ENCODE measurements around the gene RAMP2.

Gene RAMP2

DNA sequence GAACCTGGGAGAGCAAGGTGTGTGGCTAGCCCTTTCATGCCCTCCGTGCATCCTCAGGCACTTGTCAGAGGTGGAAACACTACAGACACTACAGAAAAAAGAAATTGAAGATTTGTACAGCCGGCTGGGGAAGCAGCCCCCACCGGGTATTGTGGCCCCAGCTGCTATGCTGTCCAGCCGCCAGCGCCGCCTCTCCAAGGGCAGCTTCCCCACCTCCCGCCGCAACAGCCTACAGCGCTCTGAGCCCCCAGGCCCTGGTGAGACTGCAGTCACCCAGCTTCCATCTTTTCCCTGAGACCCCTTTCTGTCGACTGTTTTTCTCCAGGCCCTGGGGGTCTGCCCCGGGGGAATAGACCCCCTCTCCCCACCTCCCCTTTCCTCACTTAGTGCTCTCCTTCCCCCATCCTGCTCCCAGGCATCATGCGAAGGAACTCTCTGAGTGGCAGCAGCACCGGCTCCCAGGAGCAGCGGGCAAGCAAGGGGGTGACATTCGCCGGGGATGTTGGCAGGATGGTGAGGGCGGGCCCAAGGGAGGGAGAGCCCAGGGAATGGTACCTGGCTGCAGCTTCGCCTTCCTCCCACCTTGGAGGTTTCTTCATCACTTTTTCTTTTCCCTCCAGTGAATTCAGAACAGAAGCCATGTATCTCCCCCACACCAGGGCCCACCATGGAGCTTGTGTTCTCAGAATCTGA is 35.2 kb downstream of the RAMP2 start:
- TF ChIP-seq, protein P1, sequence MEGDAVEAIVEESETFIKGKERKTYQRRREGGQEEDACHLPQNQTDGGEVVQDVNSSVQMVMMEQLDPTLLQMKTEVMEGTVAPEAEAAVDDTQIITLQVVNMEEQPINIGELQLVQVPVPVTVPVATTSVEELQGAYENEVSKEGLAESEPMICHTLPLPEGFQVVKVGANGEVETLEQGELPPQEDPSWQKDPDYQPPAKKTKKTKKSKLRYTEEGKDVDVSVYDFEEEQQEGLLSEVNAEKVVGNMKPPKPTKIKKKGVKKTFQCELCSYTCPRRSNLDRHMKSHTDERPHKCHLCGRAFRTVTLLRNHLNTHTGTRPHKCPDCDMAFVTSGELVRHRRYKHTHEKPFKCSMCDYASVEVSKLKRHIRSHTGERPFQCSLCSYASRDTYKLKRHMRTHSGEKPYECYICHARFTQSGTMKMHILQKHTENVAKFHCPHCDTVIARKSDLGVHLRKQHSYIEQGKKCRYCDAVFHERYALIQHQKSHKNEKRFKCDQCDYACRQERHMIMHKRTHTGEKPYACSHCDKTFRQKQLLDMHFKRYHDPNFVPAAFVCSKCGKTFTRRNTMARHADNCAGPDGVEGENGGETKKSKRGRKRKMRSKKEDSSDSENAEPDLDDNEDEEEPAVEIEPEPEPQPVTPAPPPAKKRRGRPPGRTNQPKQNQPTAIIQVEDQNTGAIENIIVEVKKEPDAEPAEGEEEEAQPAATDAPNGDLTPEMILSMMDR (IDR thresholded peaks at IDR 0.05; ENCODE audit: insufficient read depth, low read depth, low read length, missing control alignments) = no peak
- H3K4me3 ChIP-seq (ENCODE audit: low read depth, low read length) = no peak overlapping the region
- DNase-seq (ENCODE audit: low read depth) = no peak

DNA sequence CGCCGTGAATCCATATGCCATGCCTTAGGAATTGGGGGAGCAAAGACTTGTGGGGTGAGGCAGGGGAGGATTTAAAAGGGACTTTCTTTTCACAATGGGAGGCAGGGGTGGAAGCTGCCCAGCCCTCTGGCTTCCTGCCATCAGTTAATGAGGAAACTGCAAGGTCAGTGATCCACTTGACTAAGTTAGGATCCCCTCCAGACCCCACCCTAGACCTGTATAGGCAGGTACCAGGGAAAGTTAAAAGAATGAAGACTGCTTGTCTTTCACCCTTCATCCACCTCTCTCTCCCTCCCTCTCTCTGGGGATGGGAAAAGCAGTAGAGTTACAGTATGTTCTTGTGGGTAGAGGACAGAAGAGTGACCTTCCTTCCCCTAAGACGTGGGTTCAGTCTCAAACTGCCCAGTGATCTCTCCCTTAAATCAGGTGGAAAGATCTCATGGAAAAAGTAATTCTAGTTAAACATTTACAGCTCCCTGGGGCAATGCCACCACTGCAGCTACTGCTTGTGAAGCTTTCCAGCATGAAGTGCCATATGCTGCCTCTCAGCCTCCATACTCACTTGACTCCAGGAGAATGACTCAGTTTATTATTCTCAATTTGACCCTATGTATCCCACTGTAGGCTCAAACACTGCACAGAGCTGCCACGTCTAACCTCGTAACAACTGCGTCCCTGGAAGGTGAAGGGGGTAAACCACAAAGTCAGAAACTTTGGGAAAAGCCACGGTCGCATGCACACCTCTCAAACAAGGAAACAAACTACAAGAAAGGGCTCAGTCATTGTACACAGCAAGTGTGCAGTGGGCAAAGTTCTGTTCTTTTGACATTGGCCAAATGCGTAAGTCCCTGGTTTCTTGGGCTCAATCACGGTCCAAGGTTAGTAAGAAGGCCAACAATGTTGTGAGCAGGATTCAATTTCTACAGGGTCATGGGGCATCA is 36.3 kb downstream of the RAMP2 start:
- TF ChIP-seq, protein P1 (IDR thresholded peaks at IDR 0.05; ENCODE audit: insufficient read depth, low read depth, low read length, missing control alignments) = no peak
- DNase-seq (ENCODE audit: low read depth) = no peak
- peak overlapping the region; percentile 80 for H3K4me3 ChIP-seq (ENCODE audit: low read depth, low read length)

DNA sequence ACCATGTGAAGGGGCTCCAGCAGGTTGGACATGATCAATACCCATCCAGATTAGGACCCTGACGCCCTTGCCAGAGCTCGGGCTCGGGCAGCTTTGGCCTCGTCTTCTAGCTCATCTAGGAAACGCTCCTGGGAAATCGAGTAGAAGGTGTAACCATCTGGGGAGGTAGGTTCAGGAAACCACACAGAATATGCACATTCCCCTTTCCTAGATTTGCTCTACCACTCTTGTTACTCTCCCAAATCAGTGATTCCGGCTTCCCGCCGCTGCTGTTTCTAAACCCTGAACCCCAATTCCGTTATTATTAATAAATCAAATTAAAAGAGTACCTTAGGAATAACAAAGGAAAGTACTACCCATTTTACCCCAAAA is 37.0 kb downstream of the RAMP2 start:
- TF ChIP-seq, protein P1 (IDR thresholded peaks at IDR 0.05; ENCODE audit: insufficient read depth, low read depth, low read length, missing control alignments) = no peak
- DNase-seq (ENCODE audit: low read depth) = no peak
- H3K4me3 ChIP-seq (ENCODE audit: low read depth, low read length) = peak overlapping the region; percentile 80

DNA sequence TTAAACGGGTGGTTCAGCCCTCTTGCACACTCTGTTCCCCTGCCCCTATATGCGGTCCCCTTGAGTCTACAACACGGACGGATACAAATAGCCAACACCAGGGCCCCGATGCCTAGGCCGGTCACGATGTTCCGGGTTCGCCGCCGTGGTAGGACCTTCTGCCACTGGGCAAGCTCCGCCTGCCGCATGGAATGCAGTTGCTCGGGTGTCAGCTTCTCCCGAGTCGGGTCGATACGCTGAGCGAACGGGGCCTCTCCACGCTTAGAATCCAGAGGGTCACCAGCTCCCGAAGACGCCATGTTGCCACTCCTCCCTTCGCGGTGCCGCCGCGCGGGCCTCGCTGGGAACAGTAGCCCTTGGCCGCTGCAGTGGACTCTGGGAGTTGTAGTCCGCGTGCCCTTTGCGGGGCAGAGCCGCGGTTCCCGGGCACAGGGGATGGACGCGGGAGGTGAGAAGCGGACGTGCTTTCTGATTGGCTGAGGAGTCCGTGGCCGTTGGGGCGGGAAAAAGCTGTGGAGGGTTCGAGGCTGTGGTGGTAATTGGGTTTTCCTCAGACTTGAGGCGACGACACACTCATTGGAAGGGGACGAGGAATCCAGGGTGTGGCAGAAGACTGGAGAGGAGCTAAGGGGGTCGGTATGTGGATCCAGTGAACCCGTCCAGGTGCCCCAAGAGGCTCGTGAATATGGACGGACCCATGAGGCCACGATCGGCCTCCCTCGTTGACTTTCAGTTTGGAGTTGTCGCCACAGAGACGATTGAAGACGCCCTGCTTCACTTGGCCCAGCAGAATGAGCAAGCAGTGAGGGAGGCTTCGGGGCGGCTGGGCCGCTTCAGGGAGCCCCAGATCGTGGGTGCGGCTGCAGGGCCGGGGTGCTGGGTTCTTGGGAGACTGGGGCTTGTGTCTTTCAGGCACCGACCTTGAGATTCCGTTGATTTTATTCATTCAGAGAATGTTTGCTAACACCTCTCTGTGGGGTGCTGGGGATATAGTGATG is 37.7 kb downstream of the RAMP2 start, which contains the start of the genes CNTD1 and COA3:
Gene CNTD1, plus strand, starts transcription at position 479 of the 998 bp plus-strand sequence. Its CDS starts 207 bp downstream, at position 686.
Gene COA3, minus strand, starts transcription at position 322 of the 998 bp plus-strand sequence. Its CDS starts 23 bp downstream, at position 299.
- peak within 1 kb of the TSS; percentile 80 for H3K4me3 ChIP-seq (ENCODE audit: low read depth, low read length)
- TF ChIP-seq, protein P1 (IDR thresholded peaks at IDR 0.05; ENCODE audit: insufficient read depth, low read depth, low read length, missing control alignments) = no peak
- DNase-seq (ENCODE audit: low read depth) = peak; percentile 89

DNA sequence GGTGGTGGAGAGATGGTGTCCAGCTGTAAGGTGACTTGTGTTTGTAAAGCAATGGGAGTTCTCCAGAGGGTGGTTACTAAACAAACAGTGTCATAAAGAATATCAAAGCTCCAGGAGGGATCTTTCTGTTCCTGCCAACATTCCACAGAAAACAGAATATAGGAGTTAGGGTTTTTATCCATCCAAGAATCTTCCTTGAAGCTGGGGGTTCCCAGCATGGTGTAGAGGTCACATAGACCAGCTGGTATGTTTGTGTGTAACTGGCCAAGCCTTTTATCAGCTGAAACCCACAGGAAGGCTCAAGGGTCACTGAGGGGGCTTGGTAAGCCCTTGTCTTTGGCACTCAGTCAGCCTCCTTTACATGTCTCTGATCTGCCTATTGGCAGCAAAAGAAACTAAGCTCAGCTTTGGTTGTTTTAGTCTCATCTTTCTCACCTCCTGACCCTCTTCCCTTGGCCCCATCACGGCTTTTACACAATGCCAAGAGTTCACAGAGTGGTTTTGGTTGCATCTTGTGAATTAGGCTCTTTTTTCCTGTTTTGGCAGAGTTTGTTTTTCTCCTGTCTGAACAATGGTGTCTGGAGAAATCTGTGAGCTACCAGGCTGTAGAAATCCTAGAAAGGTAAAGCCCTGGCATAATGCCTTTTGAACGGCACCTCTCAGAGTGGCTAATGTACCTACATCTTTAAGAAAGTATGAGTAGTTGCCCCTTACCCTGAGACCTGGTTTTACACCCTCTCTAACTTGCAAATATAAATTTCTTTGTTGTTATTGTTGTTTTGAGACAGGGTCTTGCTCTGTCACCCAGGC is 42.3 kb downstream of the RAMP2 start:
- H3K4me3 ChIP-seq (ENCODE audit: low read depth, low read length) = no peak overlapping the region
- TF ChIP-seq, protein P1 (IDR thresholded peaks at IDR 0.05; ENCODE audit: insufficient read depth, low read depth, low read length, missing control alignments) = no peak
- no peak for DNase-seq (ENCODE audit: low read depth)
